Measurements from ENCODE around the gene HAVCR2.

HAVCR2 gene

GRCh38 chr5:157045601-157046000 lies 63.2 kb downstream of the HAVCR2 start:
- no peak for DNase-seq (ENCODE audit: low read depth)

DNA sequence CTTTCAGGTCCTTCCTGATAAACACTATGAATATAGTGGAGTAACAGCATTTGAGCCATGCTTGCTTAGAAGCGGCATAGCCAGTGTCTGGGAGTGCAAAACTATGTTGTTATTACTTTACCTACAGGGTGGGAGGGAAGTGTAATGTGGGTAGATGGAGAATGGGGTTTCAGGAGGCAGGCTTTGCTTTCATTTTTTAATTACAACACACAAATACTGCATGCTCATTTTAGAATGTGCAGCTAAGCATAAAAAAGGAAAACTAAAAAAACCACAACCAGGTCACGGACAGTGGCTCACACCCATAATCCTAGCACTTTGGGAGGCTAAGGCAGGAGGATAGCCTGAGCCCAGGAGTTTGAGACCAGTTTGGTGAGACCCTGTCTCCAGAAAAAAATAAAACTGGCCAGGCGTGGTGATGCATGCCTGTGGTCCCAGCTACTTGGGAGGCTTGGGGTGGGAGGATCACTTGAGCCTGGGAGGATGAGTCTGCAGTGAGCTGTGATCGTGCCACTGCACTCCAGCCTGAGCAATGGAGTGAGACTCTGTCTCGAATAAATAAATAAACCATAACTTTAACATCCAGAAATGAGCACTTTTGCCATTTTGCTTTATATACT lies 70.2 kb downstream of the HAVCR2 start:
- no peak for DNase-seq (ENCODE audit: low read depth)

All from stimulated activated CD8-positive, alpha-beta memory T cell treated with anti-CD3 and anti-CD28 coated beads, Interleukin-15, amount 100 ng/mL, for 1 hour (primary cell).